ENCODE measurements around the gene ACP7. TPM values are rescaled to one million over a fixed set of nuclear protein-coding genes. Genes with fewer than 3 reads are reported as not detected.

Gene ACP7
- total RNA-seq, 1 donor from 2014 or later = not detected

DNA sequence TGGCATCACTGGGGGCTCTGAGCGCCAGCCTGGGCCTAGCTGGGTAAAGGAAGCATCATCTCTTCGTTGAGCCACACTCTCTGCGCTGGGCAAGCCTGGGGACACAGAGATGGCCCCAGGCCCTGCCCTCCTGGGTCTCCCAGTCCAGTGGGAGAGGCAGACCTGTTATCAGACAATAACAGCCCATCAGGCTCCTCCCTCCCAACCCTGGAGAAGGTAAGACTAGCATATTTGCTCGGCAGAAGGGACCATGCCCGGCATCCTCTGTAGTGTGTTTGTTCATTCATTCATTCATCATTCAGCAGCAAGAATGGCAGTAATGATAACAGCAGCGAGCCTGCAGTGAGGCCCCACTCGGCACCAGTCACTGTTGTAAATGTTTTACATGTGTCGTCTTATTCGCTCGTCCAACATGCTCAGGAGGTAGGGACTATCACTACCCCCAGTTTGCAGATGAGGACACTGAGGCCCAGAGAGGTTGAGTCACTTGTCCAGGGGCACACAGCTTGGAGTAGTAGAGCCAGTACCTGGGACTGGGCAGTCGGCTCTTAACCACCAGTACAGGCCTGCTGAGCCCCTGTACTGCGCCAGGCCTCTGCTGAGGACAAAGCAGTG is 74.6 kb downstream of the ACP7 start:
- Histone ChIP-seq H3K27ac (no peak overlapping the region), H3K4me3 (no peak overlapping the region), H3K27me3 (ENCODE audit: low read depth) (no peaks in the 10 kb centered on the region), H3K4me1 (peaks cover 93% of the 10 kb centered on the region), H3K9me3 (no peaks in the 10 kb centered on the region), H3K36me3 (peaks cover under 1% of the 10 kb centered on the region)
- DNase-seq = no peak
- intact Hi-C loops (cut with DNase I) = no loop called here
- TF ChIP-seq, protein P1, sequence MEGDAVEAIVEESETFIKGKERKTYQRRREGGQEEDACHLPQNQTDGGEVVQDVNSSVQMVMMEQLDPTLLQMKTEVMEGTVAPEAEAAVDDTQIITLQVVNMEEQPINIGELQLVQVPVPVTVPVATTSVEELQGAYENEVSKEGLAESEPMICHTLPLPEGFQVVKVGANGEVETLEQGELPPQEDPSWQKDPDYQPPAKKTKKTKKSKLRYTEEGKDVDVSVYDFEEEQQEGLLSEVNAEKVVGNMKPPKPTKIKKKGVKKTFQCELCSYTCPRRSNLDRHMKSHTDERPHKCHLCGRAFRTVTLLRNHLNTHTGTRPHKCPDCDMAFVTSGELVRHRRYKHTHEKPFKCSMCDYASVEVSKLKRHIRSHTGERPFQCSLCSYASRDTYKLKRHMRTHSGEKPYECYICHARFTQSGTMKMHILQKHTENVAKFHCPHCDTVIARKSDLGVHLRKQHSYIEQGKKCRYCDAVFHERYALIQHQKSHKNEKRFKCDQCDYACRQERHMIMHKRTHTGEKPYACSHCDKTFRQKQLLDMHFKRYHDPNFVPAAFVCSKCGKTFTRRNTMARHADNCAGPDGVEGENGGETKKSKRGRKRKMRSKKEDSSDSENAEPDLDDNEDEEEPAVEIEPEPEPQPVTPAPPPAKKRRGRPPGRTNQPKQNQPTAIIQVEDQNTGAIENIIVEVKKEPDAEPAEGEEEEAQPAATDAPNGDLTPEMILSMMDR (IDR thresholded peaks at IDR 0.05) = no peak
- no peak for ATAC-seq

DNA sequence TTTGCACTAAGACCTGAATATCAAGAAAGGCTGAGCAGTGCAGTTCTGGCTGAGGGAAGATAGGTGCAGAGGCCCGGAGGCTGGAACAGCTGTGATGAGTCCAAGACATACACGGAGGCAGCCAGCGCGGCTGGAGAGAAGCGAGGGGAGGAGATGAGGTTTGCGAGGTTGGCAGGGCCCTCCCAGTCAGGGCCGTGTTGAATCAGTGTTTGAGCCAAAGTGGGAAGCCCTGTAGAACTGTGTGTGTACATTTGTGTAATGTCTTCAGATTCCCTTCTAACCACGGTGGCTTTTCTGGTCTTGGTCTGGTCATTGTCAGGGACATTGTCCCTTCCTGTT is 76.3 kb downstream of the ACP7 start:
- peaks cover 78% of the 10 kb centered on the region for H3K4me1 ChIP-seq
- DNase-seq = no peak
- no peak overlapping the region for H3K4me3 ChIP-seq

More for the DNA sequence above, 76.3 kb downstream of the ACP7 start:
- intact Hi-C loops (cut with DNase I) = no loop called here
- Histone ChIP-seq H3K36me3 (no peaks in the 10 kb centered on the region), H3K9me3 (no peaks in the 10 kb centered on the region), H3K27me3 (ENCODE audit: low read depth) (no peaks in the 10 kb centered on the region), H3K27ac (peak overlapping the region; percentile 46)
- TF ChIP-seq, protein P1 (IDR thresholded peaks at IDR 0.05) = no peak
- ATAC-seq = peak in 1 of 2 donors; percentile 25

Other genes with a start within 250 kb of the ACP7 start
- gene HNRNPL, start 234.4 kb upstream of the ACP7 start, total RNA-seq = 274 TPM
- gene RINL, start 206.1 kb upstream of the ACP7 start, total RNA-seq = 8.3 TPM
- 60.1 TPM for gene SIRT2, start 184.8 kb upstream of the ACP7 start, total RNA-seq
- gene NFKBIB, start 184.4 kb upstream of the ACP7 start, total RNA-seq = 23.1 TPM
- gene CCER2, start 172.2 kb upstream of the ACP7 start, total RNA-seq = not detected
- gene SARS2, start 153.6 kb upstream of the ACP7 start, total RNA-seq = 21.0 TPM
- gene MRPS12, start 153.4 kb upstream of the ACP7 start, total RNA-seq = 25.9 TPM
- gene FBXO17, start 108.6 kb upstream of the ACP7 start, total RNA-seq = 10.5 TPM
- 6.4 TPM for gene FBXO27, start 51.8 kb upstream of the ACP7 start, total RNA-seq
- gene PAK4, start 41.4 kb downstream of the ACP7 start, total RNA-seq = 73.0 TPM
- 0.86 TPM for gene NCCRP1, start 112.6 kb downstream of the ACP7 start, total RNA-seq
- gene SYCN, start 119.9 kb downstream of the ACP7 start, total RNA-seq = not detected
- not detected for gene IFNL3, start 160.6 kb downstream of the ACP7 start, total RNA-seq
- not detected for gene IFNL4, start 164.5 kb downstream of the ACP7 start, total RNA-seq
- not detected for gene IFNL2, start 184.0 kb downstream of the ACP7 start, total RNA-seq
- gene IFNL1, start 212.0 kb downstream of the ACP7 start, total RNA-seq = not detected
- gene LRFN1, start 236.5 kb downstream of the ACP7 start, total RNA-seq = 2.1 TPM